Measurements from ENCODE around the gene C19orf38. TPM values are rescaled to one million over a fixed set of nuclear protein-coding genes. Genes with fewer than 3 reads are reported as not detected.
"Not testable (repeated sequence)": the region's sequence is repeated elsewhere in the genome, so short reads cannot be mapped to it uniquely, and the experiment has no call there.

C19orf38 gene
- total RNA-seq, 1 donor from 2014 or later, result 4.2 TPM

- no peak overlapping the region for H3K4me3 ChIP-seq (ENCODE audit: low read length in 3 of 3)
- peaks cover 0 to 7% (median 6%) of the 10 kb centered on the region in 3 donors for H3K9me3 ChIP-seq (ENCODE audit: control insufficient read depth in 3 of 3, low read length in 3 of 3)
- peaks cover 15 to 33% (median 30%) of the 10 kb centered on the region in 3 donors for H3K36me3 ChIP-seq (ENCODE audit: control insufficient read depth in 3 of 3, insufficient read depth in 3 of 3, low read length in 3 of 3)
- no peaks in the 10 kb centered on the region for H3K27me3 ChIP-seq (ENCODE audit: control insufficient read depth in 3 of 3, insufficient read depth in 3 of 3, low read length in 3 of 3)
- no peak overlapping the region for H3K27ac ChIP-seq (ENCODE audit: low read depth, low read length)
- H3K4me1 ChIP-seq (ENCODE audit: control insufficient read depth in 3 of 3, insufficient read depth in 3 of 3, low read length in 3 of 3), result peaks cover 14 to 16% (median 14%) of the 10 kb centered on the region in 3 donors
- H3K9ac ChIP-seq (ENCODE audit: low read depth in 1 of 3, low read length in 3 of 3), result no peak overlapping the region
Observed at GRCh38 chr19:10832939-10833296, 15.3 kb upstream of the C19orf38 start.

- H3K27ac ChIP-seq (ENCODE audit: low read depth, low read length), result peak overlapping the region; percentile 99
- H3K36me3 ChIP-seq (ENCODE audit: control insufficient read depth in 3 of 3, insufficient read depth in 3 of 3, low read length in 3 of 3), result peaks cover 15 to 25% (median 22%) of the 10 kb centered on the region in 3 donors
- no peaks in the 10 kb centered on the region for H3K27me3 ChIP-seq (ENCODE audit: control insufficient read depth in 3 of 3, insufficient read depth in 3 of 3, low read length in 3 of 3)
- H3K4me3 ChIP-seq (ENCODE audit: low read length in 3 of 3), result peak overlapping the region; percentile 66 to 85 (median 85)
- peak overlapping the region; percentile 59 to 86 (median 75) for H3K9ac ChIP-seq (ENCODE audit: low read depth in 1 of 3, low read length in 3 of 3)
- H3K9me3 ChIP-seq (ENCODE audit: control insufficient read depth in 3 of 3, low read length in 3 of 3), result peaks cover 0 to 7% (median 6%) of the 10 kb centered on the region in 3 donors
- H3K4me1 ChIP-seq (ENCODE audit: control insufficient read depth in 3 of 3, insufficient read depth in 3 of 3, low read length in 3 of 3), result peaks cover 14 to 16% (median 14%) of the 10 kb centered on the region in 3 donors
Observed at GRCh38 chr19:10835089-10835753, 13.0 kb upstream of the C19orf38 start.

- H3K4me1 ChIP-seq (ENCODE audit: control insufficient read depth in 3 of 3, insufficient read depth in 3 of 3, low read length in 3 of 3), result peaks cover 14 to 16% (median 14%) of the 10 kb centered on the region in 3 donors
- peak within 1 kb of the TSS; percentile 78 to 88 (median 85) for H3K4me3 ChIP-seq (ENCODE audit: low read length in 3 of 3)
- peak within 1 kb of the TSS; percentile 99 for H3K27ac ChIP-seq (ENCODE audit: low read depth, low read length)
- peaks cover 0 to 7% (median 6%) of the 10 kb centered on the region in 3 donors for H3K9me3 ChIP-seq (ENCODE audit: control insufficient read depth in 3 of 3, low read length in 3 of 3)
- H3K27me3 ChIP-seq (ENCODE audit: control insufficient read depth in 3 of 3, insufficient read depth in 3 of 3, low read length in 3 of 3), result no peaks in the 10 kb centered on the region
- peak within 1 kb of the TSS; percentile 88 to 99 (median 98) for H3K9ac ChIP-seq (ENCODE audit: low read depth in 1 of 3, low read length in 3 of 3)
- H3K36me3 ChIP-seq (ENCODE audit: control insufficient read depth in 3 of 3, insufficient read depth in 3 of 3, low read length in 3 of 3), result peaks cover 15 to 25% (median 20%) of the 10 kb centered on the region in 3 donors
Observed at GRCh38 chr19:10835754-10836478, 12.3 kb upstream of the C19orf38 start, which contains the start of gene TMED1. TSS of gene TMED1 (minus strand) at chr19:10836212. CDS start at chr19:10836191, 21 bp downstream.

- H3K9ac ChIP-seq (ENCODE audit: low read depth in 1 of 3, low read length in 3 of 3), result peak overlapping the region; percentile 88 to 99 (median 98)
- peaks cover 14 to 16% (median 14%) of the 10 kb centered on the region in 3 donors for H3K4me1 ChIP-seq (ENCODE audit: control insufficient read depth in 3 of 3, insufficient read depth in 3 of 3, low read length in 3 of 3)
Observed at GRCh38 chr19:10836479-10837330, 11.5 kb upstream of the C19orf38 start.

GRCh38 chr19:10837649-10838048 is 10.6 kb upstream of the C19orf38 start:
- H3K9ac ChIP-seq (ENCODE audit: low read depth in 1 of 3, low read length in 3 of 3); H3K9me3 ChIP-seq (ENCODE audit: control insufficient read depth in 3 of 3, low read length in 3 of 3); H3K4me3 ChIP-seq (ENCODE audit: low read length in 3 of 3); H3K27me3 ChIP-seq (ENCODE audit: control insufficient read depth in 3 of 3, insufficient read depth in 3 of 3, low read length in 3 of 3); H3K27ac ChIP-seq (ENCODE audit: low read depth, low read length): not testable (repeated sequence)
- peaks cover 11 to 18% (median 12%) of the 10 kb centered on the region in 3 donors for H3K36me3 ChIP-seq (ENCODE audit: control insufficient read depth in 3 of 3, insufficient read depth in 3 of 3, low read length in 3 of 3)
- H3K4me1 ChIP-seq (ENCODE audit: control insufficient read depth in 3 of 3, insufficient read depth in 3 of 3, low read length in 3 of 3), result peaks cover 14 to 16% (median 14%) of the 10 kb centered on the region in 3 donors

More at GRCh38 chr19:10836479-10837330, 11.5 kb upstream of the C19orf38 start:
- no peaks in the 10 kb centered on the region for H3K27me3 ChIP-seq (ENCODE audit: control insufficient read depth in 3 of 3, insufficient read depth in 3 of 3, low read length in 3 of 3)
- H3K27ac ChIP-seq (ENCODE audit: low read depth, low read length), result peak overlapping the region; percentile 99
- peak overlapping the region; percentile 78 to 88 (median 81) for H3K4me3 ChIP-seq (ENCODE audit: low read length in 3 of 3)
- peaks cover 15 to 25% (median 20%) of the 10 kb centered on the region in 3 donors for H3K36me3 ChIP-seq (ENCODE audit: control insufficient read depth in 3 of 3, insufficient read depth in 3 of 3, low read length in 3 of 3)
- H3K9me3 ChIP-seq (ENCODE audit: control insufficient read depth in 3 of 3, low read length in 3 of 3), result peaks cover 0 to 7% (median 6%) of the 10 kb centered on the region in 3 donors

GRCh38 chr19:10838377-10838776 is 9.8 kb upstream of the C19orf38 start:
- no peak overlapping the region for H3K9ac ChIP-seq (ENCODE audit: low read depth in 1 of 3, low read length in 3 of 3)
- peaks cover 14 to 16% (median 14%) of the 10 kb centered on the region in 3 donors for H3K4me1 ChIP-seq (ENCODE audit: control insufficient read depth in 3 of 3, insufficient read depth in 3 of 3, low read length in 3 of 3)
- no peaks in the 10 kb centered on the region for H3K27me3 ChIP-seq (ENCODE audit: control insufficient read depth in 3 of 3, insufficient read depth in 3 of 3, low read length in 3 of 3)
- no peak overlapping the region for H3K27ac ChIP-seq (ENCODE audit: low read depth, low read length)
- peaks cover 0 to 7% (median 6%) of the 10 kb centered on the region in 3 donors for H3K9me3 ChIP-seq (ENCODE audit: control insufficient read depth in 3 of 3, low read length in 3 of 3)
- no peak overlapping the region for H3K4me3 ChIP-seq (ENCODE audit: low read length in 3 of 3)
- peaks cover 5 to 11% (median 7%) of the 10 kb centered on the region in 3 donors for H3K36me3 ChIP-seq (ENCODE audit: control insufficient read depth in 3 of 3, insufficient read depth in 3 of 3, low read length in 3 of 3)

- Histone ChIP-seq H3K4me1 (ENCODE audit: control insufficient read depth in 3 of 3, insufficient read depth in 3 of 3, low read length in 3 of 3) (peaks cover 14 to 16% (median 14%) of the 10 kb centered on the region in 3 donors), H3K27me3 (ENCODE audit: control insufficient read depth in 3 of 3, insufficient read depth in 3 of 3, low read length in 3 of 3) (no peaks in the 10 kb centered on the region), H3K9ac (ENCODE audit: low read depth in 1 of 3, low read length in 3 of 3) (no peak overlapping the region), H3K4me3 (ENCODE audit: low read length in 3 of 3) (no peak overlapping the region), H3K9me3 (ENCODE audit: control insufficient read depth in 3 of 3, low read length in 3 of 3) (peaks cover 0 to 7% (median 6%) of the 10 kb centered on the region in 3 donors), H3K36me3 (ENCODE audit: control insufficient read depth in 3 of 3, insufficient read depth in 3 of 3, low read length in 3 of 3) (peaks cover 0 to 6% (median 5%) of the 10 kb centered on the region in 3 donors), H3K27ac (ENCODE audit: low read depth, low read length) (no peak overlapping the region)
Observed at GRCh38 chr19:10839114-10840050, 8.8 kb upstream of the C19orf38 start.

GRCh38 chr19:10842788-10843187 is 5.4 kb upstream of the C19orf38 start:
- H3K9ac ChIP-seq (ENCODE audit: low read depth in 1 of 3, low read length in 3 of 3), result no peak overlapping the region
- no peak overlapping the region for H3K27ac ChIP-seq (ENCODE audit: low read depth, low read length)
- H3K27me3 ChIP-seq (ENCODE audit: control insufficient read depth in 3 of 3, insufficient read depth in 3 of 3, low read length in 3 of 3), result no peaks in the 10 kb centered on the region

More at GRCh38 chr19:10842788-10843187, 5.4 kb upstream of the C19orf38 start:
- no peaks in the 10 kb centered on the region for H3K9me3 ChIP-seq (ENCODE audit: control insufficient read depth in 3 of 3, low read length in 3 of 3)
- no peaks in the 10 kb centered on the region for H3K36me3 ChIP-seq (ENCODE audit: control insufficient read depth in 3 of 3, insufficient read depth in 3 of 3, low read length in 3 of 3)
- no peak overlapping the region for H3K4me3 ChIP-seq (ENCODE audit: low read length in 3 of 3)
- H3K4me1 ChIP-seq (ENCODE audit: control insufficient read depth in 3 of 3, insufficient read depth in 3 of 3, low read length in 3 of 3), result no peaks in the 10 kb centered on the region

Measured in skeletal muscle tissue (tissue), 4 donors.